Measurements from ENCODE around the gene NEO1. TPM values are rescaled to one million over a fixed set of nuclear protein-coding genes. Genes with fewer than 3 reads are reported as not detected.

The NEO1 gene
- total RNA-seq, 4 donors from 2014 or later = 60.2 to 127 (median 115) TPM

DNA sequence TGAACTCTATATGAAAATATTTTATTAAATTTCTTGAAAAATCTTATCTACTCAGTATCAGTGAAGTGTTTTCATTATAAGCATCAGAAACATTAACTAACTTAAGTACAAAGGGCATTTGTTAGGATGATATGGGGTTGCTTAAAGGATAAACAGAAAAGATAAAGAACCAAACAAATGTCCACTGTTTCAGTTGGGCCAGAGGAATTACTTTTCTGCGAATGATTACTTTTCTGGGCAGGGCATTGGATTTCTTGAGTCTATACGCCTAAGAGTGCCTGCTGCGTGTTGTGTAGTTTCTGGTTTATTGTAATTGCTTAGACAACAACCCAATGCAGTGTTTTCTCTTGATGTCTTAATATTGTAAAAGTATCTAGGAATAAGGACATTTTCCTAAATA lies 52.8 kb downstream of the NEO1 start:
- Histone ChIP-seq H3K4me1 (peaks cover 0 to 16% (median 0%) of the 10 kb centered on the region in 4 donors), H3K4me3 (no peak overlapping the region), H3K27me3 (no peaks in the 10 kb centered on the region), H3K36me3 (no peaks in the 10 kb centered on the region), H3K9me3 (no peaks in the 10 kb centered on the region), H3K27ac (peak overlapping the region in 1 of 4 donors; percentile 21)
- TF ChIP-seq, protein P1, sequence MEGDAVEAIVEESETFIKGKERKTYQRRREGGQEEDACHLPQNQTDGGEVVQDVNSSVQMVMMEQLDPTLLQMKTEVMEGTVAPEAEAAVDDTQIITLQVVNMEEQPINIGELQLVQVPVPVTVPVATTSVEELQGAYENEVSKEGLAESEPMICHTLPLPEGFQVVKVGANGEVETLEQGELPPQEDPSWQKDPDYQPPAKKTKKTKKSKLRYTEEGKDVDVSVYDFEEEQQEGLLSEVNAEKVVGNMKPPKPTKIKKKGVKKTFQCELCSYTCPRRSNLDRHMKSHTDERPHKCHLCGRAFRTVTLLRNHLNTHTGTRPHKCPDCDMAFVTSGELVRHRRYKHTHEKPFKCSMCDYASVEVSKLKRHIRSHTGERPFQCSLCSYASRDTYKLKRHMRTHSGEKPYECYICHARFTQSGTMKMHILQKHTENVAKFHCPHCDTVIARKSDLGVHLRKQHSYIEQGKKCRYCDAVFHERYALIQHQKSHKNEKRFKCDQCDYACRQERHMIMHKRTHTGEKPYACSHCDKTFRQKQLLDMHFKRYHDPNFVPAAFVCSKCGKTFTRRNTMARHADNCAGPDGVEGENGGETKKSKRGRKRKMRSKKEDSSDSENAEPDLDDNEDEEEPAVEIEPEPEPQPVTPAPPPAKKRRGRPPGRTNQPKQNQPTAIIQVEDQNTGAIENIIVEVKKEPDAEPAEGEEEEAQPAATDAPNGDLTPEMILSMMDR (IDR thresholded peaks at IDR 0.05) = no peak
- no peak for DNase-seq

DNA sequence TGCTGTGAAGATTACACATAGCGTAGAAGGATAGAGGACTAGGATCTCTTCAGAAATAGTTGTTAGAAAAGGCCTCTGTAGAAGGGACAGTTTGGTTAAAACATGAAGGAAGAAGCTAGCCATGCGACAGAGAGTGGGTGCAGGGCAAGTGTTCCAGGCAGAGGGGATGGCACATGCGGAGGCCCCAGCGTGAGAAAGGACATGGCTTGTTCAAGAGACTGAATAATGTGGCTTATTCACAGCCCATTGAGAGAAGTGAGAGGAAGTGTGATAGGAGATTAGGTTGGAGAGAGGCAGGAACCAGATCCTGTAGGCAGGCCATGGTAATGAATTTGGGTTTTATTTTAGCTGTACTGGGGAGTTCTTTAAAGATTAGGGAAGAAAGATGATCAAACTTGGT lies 56.4 kb downstream of the NEO1 start:
- DNase-seq = no peak
- Histone ChIP-seq H3K9me3 (no peaks in the 10 kb centered on the region), H3K36me3 (no peaks in the 10 kb centered on the region), H3K27me3 (no peaks in the 10 kb centered on the region), H3K4me1 (peaks cover 0 to 23% (median 0%) of the 10 kb centered on the region in 4 donors), H3K27ac (peak overlapping the region in 2 of 4 donors; percentile 15 to 56), H3K4me3 (no peak overlapping the region)
- no peak for TF ChIP-seq POLR2A (IDR thresholded peaks at IDR 0.05)
- TF ChIP-seq, protein P1 (IDR thresholded peaks at IDR 0.05) = no peak

DNA sequence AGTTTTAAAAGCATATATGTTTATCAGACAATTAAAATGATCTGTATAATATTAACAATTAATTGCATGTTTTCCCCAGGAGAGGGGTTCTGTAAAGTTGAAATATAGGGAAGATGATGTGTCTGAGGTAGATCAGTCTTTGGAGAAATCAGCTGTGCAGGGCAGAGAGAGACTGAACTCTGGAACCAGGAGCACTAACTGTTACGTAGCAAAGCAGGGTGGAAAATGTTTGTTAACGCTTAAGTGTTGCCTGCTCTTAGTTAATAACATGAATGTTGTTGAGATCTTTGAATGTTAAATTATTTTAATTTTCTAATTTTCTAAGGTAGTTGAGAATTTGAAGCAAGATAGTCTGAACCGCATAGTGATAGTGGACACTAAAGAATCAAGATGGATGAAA lies 57.5 kb downstream of the NEO1 start:
- DNase-seq = no peak
- Histone ChIP-seq H3K27ac (peak overlapping the region in 2 of 4 donors; percentile 15 to 56), H3K27me3 (no peaks in the 10 kb centered on the region), H3K4me3 (peak overlapping the region in 2 of 4 donors; percentile 3 to 17), H3K36me3 (no peaks in the 10 kb centered on the region), H3K4me1 (peaks cover 0 to 23% (median 0%) of the 10 kb centered on the region in 4 donors), H3K9me3 (no peaks in the 10 kb centered on the region)
- no peak for TF ChIP-seq POLR2A (IDR thresholded peaks at IDR 0.05)
- TF ChIP-seq, protein P1 (IDR thresholded peaks at IDR 0.05) = no peak

DNA sequence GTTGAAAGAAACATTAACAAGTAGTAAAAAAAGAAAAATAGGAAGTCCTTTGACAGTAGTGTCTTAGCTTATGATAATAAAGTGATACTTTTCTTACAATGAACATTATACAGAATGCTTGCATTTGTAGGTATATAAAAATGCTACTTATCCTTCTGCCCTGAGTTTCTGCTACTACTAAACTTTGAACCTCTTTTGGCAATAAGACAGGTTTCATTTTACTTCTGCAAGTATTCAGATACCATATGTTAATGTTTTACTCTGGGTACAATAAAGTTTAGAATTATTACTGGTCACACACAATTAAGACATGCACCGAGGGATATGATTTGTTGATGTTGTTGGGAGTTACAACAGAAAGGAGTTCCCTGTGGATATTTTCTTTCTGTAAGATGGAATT lies 57.9 kb downstream of the NEO1 start:
- Histone ChIP-seq H3K27ac (peak overlapping the region in 2 of 4 donors; percentile 15 to 56), H3K4me3 (peak overlapping the region in 2 of 4 donors; percentile 3 to 17)
- TF ChIP-seq, protein P1 (IDR thresholded peaks at IDR 0.05) = no peak
- no peak for TF ChIP-seq POLR2A (IDR thresholded peaks at IDR 0.05)

DNA sequence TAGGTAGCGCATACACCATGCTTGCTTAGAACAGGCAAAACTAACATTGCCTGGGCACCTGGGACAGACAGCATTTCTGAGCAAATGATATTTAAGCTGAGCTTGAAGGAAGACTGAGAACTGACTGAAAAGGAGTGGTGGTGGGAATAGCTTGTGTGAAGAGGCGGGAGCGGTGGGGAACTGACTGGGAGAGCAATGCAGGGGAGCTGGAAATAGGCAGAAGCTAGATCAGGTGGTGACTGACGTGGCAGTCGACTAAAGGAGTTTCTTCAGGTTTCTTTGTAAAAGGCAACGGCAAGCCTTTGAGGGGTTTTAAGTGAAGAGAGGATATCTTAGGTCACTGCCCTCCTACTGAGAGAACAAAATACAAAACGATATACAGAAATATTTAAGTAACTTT lies 61.8 kb downstream of the NEO1 start:
- H3K27me3 ChIP-seq = no peaks in the 10 kb centered on the region
- H3K27ac ChIP-seq = no peak overlapping the region
- no peak for DNase-seq
- peaks cover 0 to 5% (median 0%) of the 10 kb centered on the region in 3 donors for H3K36me3 ChIP-seq
- no peak for TF ChIP-seq POLR2A (IDR thresholded peaks at IDR 0.05)
- TF ChIP-seq, protein P1 (IDR thresholded peaks at IDR 0.05) = no peak
- H3K9me3 ChIP-seq = no peaks in the 10 kb centered on the region
- H3K4me1 ChIP-seq = peaks cover 0 to 10% (median 0%) of the 10 kb centered on the region in 4 donors
- H3K4me3 ChIP-seq = no peak overlapping the region

More for the DNA sequence above, 57.9 kb downstream of the NEO1 start:
- DNase-seq = no peak
- no peaks in the 10 kb centered on the region for H3K27me3 ChIP-seq
- no peaks in the 10 kb centered on the region for H3K9me3 ChIP-seq
- no peaks in the 10 kb centered on the region for H3K36me3 ChIP-seq
- peaks cover 0 to 23% (median 0%) of the 10 kb centered on the region in 4 donors for H3K4me1 ChIP-seq

DNA sequence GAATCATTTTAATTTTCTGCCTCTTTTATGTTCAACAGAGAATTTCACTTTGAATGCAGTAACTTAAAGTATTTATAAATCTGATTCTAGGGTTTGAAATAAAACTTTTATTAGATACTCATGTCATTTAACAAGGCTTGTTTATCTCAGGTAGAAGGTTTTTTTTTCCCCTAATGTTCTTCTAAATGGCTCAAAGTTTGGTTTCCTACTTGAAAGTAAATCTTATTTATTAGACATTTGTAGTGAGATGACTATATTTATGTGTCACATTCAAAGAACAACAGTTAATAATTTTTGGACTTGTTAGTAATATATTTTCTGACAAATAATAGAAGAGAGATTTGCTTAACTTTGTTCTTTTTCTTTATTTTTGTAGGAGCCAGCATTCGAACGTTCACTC lies 63.9 kb downstream of the NEO1 start:
- TF ChIP-seq, protein P1 (IDR thresholded peaks at IDR 0.05) = no peak
- no peak for TF ChIP-seq POLR2A (IDR thresholded peaks at IDR 0.05)
- no peak for DNase-seq
- no peak overlapping the region for H3K4me3 ChIP-seq
- H3K9me3 ChIP-seq = no peaks in the 10 kb centered on the region
- H3K36me3 ChIP-seq = peaks cover 0 to 5% (median 0%) of the 10 kb centered on the region in 3 donors
- peaks cover 0 to 6% (median 0%) of the 10 kb centered on the region in 4 donors for H3K4me1 ChIP-seq
- no peak overlapping the region for H3K27ac ChIP-seq
- H3K27me3 ChIP-seq = no peaks in the 10 kb centered on the region
